Uterus (tissue), 4 donors: ENCODE measurements around the gene CCR4. TPM values are rescaled to one million over a fixed set of nuclear protein-coding genes. Genes with fewer than 3 reads are reported as not detected.

Experiments used
- DNase-seq, 2 donors: peaks; one replicate each; pipeline ENCODE4 v3.0.0-alpha.2; 2019 to 2020
- H3K27ac ChIP-seq, 2 donors: fragments of 200-600 bp; sonication (generic); 1 replicate in 1 of 2; 2 replicates in 1 of 2; pipeline ENCODE4 v1.5.1; 2016 to 2018
- H3K27me3 ChIP-seq, 2 donors: fragments of 200-600 bp; sonication (generic); one replicate each; pipeline ENCODE4 v1.5.1; 2018 to 2019; ENCODE audit warnings: control low read depth in 1 of 2
- H3K36me3 ChIP-seq, 2 donors: fragments of 200-600 bp; sonication (generic); one replicate each; pipeline ENCODE4 v1.5.1; 2019; ENCODE audit warnings: control low read depth in 1 of 2
- H3K4me1 ChIP-seq, 2 donors: fragments of 200-600 bp; sonication (generic); one replicate each; pipeline ENCODE4 v1.5.1; 2018 to 2019; ENCODE audit warnings: control low read depth in 1 of 2
- H3K4me3 ChIP-seq, 2 donors: fragments of 200-600 bp; sonication (generic); 1 replicate in 1 of 2; 2 replicates in 1 of 2; pipeline ENCODE4 v1.5.1; 2018 to 2019; ENCODE audit warnings: mild to moderate bottlenecking in 1 of 2
- H3K9me3 ChIP-seq, 2 donors: fragments of 200-600 bp; sonication (generic); one replicate each; pipeline ENCODE4 v1.5.1; 2019; ENCODE audit warnings: control low read depth in 1 of 2
- CTCF ChIP-seq, 4 experiments: fragments of 200-600 bp in 2 of 4; fragments of 450-650 bp in 2 of 4; sonication (generic) in 2 of 4; IDR thresholded peaks; one replicate each; pipeline ENCODE4 v1.5.1; 2016 to 2019; ENCODE audit warnings: antibody characterized with exemption in 4 of 4, mild to moderate bottlenecking in 2 of 4, moderate library complexity in 1 of 4
- POLR2A ChIP-seq, 2 donors: fragments of 450-650 bp; IDR thresholded peaks; one replicate each; pipeline ENCODE4 v1.6.1; 2016; ENCODE audit warnings: antibody characterized with exemption in 2 of 2, mild to moderate bottlenecking in 1 of 2, moderate library complexity in 1 of 2
- intact Hi-C: fragments of 100-400 bp; cut with DNase I; formaldehyde crosslinking; loops from one replicate; pipeline ENCODE4 v1.15.1; 2023; ENCODE audit warnings: low total_unique reads
- total RNA-seq, 4 donors: library from RNA; depleted of rRNA in 3 of 4; stranded (reverse); fragments of >200 nt in 3 of 4; gene quantifications; one replicate each; pipeline versions ENCODE4 v1.1.0 to v1.2.4, GENCODE V29; 2014 to 2023
- donor health status: DM: yes; HTN: yes; CAD: no.

Gene CCR4
- total RNA-seq, 4 donors from 2014 or later, result 0.35 TPM; not detected in 3

- Histone ChIP-seq H3K9me3 (no peaks in the 10 kb centered on the region), H3K4me1 (no peaks in the 10 kb centered on the region), H3K4me3 (no peak overlapping the region), H3K36me3 (no peaks in the 10 kb centered on the region), H3K27ac (no peak overlapping the region), H3K27me3 (no peaks in the 10 kb centered on the region)
- TF ChIP-seq CTCF (IDR thresholded peaks at IDR 0.05) (no peak), POLR2A (IDR thresholded peaks at IDR 0.05) (no peak)
- DNase-seq, result no peak
- intact Hi-C loops, result no loop called here
These were observed 44.8 kb downstream of the CCR4 start for GRCh38 chr3:32996048-32996754.

- Histone ChIP-seq H3K36me3 (no peaks in the 10 kb centered on the region), H3K4me1 (no peaks in the 10 kb centered on the region), H3K4me3 (no peak overlapping the region), H3K27me3 (no peaks in the 10 kb centered on the region), H3K27ac (no peak overlapping the region), H3K9me3 (no peaks in the 10 kb centered on the region)
- DNase-seq, result no peak
- TF ChIP-seq POLR2A (IDR thresholded peaks at IDR 0.05), result no peak
- TF ChIP-seq CTCF (IDR thresholded peaks at IDR 0.05), result no peak
- intact Hi-C loops, result no loop called here
These were observed 45.3 kb downstream of the CCR4 start for GRCh38 chr3:32996755-32997091.

GRCh38 chr3:32998631-32999451 is 47.4 kb downstream of the CCR4 start:
- Histone ChIP-seq H3K4me1 (no peaks in the 10 kb centered on the region), H3K9me3 (no peaks in the 10 kb centered on the region), H3K27ac (no peak overlapping the region), H3K27me3 (no peaks in the 10 kb centered on the region), H3K4me3 (no peak overlapping the region), H3K36me3 (no peaks in the 10 kb centered on the region)
- intact Hi-C loops, result no loop called here
- DNase-seq, result no peak
- no peak for TF ChIP-seq POLR2A (IDR thresholded peaks at IDR 0.05)
- no peak for TF ChIP-seq CTCF (IDR thresholded peaks at IDR 0.05)

GRCh38 chr3:33000691-33001385 is 49.4 kb downstream of the CCR4 start:
- Histone ChIP-seq H3K27me3 (no peaks in the 10 kb centered on the region), H3K4me1 (no peaks in the 10 kb centered on the region)
- intact Hi-C loops, result no loop called here

More at GRCh38 chr3:33000691-33001385, 49.4 kb downstream of the CCR4 start:
- no peak for DNase-seq
- no peak for TF ChIP-seq POLR2A (IDR thresholded peaks at IDR 0.05)
- TF ChIP-seq CTCF (IDR thresholded peaks at IDR 0.05), result no peak
- Histone ChIP-seq H3K27ac (no peak overlapping the region), H3K36me3 (no peaks in the 10 kb centered on the region), H3K9me3 (no peaks in the 10 kb centered on the region), H3K4me3 (no peak overlapping the region)
